Measurements from ENCODE around the gene PARP12.

DNA sequence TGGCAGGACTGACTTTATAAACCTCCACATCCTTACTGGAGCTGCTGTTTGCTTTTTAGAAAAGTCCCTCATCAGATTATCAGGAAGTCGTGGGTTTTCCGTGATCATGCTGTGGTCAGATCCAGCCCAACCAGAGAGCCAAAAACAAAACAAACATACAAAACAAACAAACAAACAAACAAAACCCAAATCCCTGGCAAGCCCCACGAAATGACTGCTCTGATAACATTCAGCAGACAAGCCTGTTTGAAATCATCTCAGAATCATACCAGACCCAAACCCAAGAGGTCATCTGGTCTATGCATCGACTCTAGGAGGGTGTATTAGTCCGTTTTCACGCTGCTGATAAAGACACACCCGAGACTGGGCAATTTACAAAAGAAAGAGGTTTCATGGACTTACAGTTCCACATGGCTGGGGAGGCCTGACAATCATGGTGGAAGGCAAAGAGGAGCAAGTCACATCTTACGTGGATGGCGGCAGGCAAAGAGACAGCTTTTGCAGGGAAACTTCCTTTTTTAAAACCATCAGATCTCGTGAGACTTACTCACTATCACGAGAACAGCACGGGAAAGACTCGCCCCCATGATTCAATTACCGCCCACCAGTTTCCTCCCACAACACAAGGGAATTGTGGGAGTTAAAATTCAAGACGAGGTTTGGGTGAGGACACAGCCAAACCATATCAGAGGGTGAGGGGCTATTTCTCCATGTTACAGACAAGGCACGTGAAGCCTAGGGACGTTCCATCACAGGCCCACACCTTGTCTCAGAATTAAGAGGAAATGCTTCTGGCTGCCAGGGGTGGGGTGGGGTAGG lies 85.7 kb downstream of the PARP12 start:
- TF ChIP-seq, protein P1, sequence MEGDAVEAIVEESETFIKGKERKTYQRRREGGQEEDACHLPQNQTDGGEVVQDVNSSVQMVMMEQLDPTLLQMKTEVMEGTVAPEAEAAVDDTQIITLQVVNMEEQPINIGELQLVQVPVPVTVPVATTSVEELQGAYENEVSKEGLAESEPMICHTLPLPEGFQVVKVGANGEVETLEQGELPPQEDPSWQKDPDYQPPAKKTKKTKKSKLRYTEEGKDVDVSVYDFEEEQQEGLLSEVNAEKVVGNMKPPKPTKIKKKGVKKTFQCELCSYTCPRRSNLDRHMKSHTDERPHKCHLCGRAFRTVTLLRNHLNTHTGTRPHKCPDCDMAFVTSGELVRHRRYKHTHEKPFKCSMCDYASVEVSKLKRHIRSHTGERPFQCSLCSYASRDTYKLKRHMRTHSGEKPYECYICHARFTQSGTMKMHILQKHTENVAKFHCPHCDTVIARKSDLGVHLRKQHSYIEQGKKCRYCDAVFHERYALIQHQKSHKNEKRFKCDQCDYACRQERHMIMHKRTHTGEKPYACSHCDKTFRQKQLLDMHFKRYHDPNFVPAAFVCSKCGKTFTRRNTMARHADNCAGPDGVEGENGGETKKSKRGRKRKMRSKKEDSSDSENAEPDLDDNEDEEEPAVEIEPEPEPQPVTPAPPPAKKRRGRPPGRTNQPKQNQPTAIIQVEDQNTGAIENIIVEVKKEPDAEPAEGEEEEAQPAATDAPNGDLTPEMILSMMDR (IDR thresholded peaks at IDR 0.05; ENCODE audit: low read depth, low read length, poor library complexity, severe bottlenecking) = no peak
- no peak for TF ChIP-seq EZH2phosphoT487 (IDR thresholded peaks at IDR 0.05; ENCODE audit: borderline replicate concordance, low read length)

Data from DOHH2 (cell line).